GM12801 (cell line): ENCODE data around the gene CSNK1E.

Experiments
- TF ChIP-seq, protein P1 (sequence below): IDR thresholded peaks from one replicate; pipeline ENCODE4 v1.5.1; 2011; ENCODE audit warnings: control low read depth; ENCODE audit not compliant: insufficient read length; ENCODE audit errors: extremely low read depth

The CSNK1E gene

DNA sequence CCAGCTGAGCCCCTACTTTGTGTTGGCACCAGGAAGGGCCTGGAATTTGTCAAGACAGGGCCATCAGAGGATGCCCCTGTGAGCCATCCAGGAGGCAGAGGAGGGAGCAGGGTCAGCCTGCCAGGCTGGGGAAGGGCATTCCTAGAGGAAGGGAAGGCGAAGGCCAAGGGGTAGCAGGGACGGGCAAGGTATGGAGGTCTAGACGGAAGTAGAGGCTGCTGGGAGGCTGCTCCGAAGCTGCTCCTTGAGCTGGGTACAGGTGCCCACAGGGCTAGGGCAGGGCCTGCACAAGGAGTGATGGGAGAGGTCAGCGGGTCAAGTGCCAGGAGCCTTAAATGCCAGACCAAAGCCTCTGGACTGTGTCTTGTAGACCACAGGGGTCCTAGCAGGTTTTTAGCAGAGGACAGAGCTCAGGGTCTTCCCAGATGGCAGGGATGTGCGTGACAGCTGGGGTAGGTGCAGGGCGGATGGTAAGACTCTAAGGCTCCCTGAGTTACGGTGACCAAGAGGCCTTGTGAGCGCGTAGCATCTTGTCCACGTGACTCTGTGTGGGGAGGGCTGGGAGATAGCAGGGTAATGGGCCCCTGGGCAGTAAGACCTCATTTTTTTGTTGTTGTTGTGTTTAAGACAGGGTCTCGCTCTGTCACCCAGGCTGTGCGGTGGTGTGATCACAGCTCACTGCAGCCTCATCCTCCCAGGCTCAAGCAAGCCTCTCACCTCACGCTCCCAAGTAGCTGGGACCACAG is 31.7 kb upstream of the CSNK1E start:
- TF ChIP-seq, protein P1, sequence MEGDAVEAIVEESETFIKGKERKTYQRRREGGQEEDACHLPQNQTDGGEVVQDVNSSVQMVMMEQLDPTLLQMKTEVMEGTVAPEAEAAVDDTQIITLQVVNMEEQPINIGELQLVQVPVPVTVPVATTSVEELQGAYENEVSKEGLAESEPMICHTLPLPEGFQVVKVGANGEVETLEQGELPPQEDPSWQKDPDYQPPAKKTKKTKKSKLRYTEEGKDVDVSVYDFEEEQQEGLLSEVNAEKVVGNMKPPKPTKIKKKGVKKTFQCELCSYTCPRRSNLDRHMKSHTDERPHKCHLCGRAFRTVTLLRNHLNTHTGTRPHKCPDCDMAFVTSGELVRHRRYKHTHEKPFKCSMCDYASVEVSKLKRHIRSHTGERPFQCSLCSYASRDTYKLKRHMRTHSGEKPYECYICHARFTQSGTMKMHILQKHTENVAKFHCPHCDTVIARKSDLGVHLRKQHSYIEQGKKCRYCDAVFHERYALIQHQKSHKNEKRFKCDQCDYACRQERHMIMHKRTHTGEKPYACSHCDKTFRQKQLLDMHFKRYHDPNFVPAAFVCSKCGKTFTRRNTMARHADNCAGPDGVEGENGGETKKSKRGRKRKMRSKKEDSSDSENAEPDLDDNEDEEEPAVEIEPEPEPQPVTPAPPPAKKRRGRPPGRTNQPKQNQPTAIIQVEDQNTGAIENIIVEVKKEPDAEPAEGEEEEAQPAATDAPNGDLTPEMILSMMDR: no peak

DNA sequence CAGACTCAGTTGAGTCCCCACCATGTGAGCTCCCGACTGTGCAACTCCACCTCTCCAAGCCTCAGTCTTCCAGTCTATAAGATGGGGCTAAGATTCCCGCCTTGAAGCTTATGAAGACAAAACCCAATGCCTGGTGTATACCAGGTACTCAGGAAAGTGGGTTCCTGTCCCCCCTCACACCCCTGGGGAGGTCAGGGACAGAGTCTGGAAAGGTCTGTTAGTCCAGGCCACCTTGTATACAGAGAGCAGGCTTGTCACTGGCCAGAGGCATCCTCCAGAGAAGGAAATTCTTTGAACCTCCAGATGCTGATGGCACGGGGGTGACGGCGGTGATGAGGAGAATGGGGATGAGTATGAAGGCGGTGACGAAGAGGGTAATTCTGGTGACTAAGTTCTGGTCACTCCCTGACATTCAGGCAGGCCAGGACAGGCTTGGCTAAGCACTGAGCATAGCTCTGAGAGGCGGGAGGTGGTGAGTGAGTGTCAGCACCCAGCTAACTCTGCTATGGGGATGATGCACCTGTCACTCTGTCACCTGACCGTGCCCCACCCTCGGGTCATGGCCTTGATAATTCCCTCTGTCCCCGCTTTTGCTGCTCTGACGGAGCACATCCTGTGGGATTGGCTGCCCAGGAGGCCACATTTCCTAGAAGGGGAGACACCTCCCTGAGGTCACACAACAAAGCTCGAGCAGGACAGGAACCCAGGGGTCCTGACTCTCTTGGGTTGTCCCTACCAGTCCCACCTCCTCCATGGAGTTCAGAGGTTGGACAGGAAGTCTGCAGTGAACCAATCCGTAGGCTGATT is 30.9 kb upstream of the CSNK1E start:
- TF ChIP-seq, protein P1: no peak

DNA sequence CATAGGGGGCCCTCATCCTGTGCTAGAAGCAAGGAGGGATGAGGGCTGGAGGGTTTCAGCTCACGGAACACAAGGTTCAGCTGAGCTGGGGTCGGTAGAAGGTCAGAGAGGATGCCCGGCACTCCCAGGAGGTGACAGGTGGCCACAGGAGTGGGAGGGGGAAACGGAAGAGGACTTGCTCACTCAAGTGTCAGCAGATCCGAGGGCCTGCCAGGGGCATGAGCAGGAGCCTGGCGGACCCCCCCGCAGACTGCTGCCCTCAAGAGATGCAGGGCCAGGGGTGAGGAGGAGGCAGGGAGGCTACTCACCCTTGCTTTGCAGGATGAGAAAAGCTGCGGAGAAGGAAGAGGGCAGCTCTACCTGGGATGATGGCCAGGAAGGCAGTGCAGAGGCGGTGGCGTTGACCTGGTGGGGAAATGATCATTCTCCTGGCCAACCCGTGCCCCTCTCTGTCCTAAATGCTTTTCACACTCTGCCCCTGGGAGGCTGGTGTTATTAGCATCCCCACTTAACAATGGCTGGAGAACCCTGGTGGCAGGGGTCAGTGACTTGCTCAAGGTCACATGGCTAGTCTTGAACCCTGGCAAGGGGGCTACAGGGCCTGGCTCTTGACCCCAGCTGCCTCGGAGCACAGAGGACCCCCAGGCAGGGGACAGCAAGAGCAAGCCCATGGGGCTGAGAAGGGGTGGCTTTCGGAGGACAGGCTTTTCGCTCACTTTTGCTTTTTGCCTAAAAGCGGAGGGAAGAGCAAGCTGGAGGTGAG is 30.1 kb upstream of the CSNK1E start:
- TF ChIP-seq, protein P1: no peak

DNA sequence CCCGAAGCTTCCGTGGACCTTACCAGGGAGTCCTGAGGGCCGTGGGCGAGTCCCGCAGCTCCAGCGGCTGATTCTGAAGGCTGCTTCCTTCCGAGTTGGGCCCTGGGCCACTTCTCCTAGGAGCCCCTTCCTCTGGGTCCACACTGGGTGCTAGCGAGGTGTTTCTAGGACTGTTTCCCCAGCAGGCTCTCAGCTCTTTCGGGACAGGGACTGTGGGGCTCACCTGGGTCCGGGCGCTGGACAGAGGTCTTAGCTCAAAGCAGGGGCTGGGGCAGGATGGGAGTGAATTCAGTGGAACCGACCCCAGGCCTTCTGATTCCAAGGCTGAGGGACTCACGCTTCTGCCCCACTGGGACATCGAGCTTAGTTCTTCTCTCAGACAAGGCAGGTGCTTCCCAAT is 29.3 kb upstream of the CSNK1E start:
- TF ChIP-seq, protein P1: no peak

DNA sequence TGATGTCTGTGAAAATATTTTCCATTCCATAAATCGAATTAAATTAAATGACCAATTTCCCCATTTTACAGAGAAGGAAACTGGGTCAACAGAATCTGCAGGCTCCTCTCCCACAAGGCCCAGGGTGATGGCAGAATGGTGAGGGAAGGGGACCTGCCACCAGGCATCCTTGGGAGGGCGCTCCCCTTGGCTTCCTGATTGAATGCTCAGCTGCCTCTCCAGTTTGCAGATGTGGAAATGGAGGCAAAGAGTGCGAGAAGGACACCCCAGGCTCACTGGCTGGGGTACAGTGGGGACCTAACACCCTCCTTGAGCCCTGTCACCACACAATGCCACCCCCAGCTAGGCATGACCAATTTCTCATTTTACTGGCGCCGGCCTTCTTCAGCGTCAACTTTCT is 28.5 kb upstream of the CSNK1E start:
- TF ChIP-seq, protein P1: no peak

DNA sequence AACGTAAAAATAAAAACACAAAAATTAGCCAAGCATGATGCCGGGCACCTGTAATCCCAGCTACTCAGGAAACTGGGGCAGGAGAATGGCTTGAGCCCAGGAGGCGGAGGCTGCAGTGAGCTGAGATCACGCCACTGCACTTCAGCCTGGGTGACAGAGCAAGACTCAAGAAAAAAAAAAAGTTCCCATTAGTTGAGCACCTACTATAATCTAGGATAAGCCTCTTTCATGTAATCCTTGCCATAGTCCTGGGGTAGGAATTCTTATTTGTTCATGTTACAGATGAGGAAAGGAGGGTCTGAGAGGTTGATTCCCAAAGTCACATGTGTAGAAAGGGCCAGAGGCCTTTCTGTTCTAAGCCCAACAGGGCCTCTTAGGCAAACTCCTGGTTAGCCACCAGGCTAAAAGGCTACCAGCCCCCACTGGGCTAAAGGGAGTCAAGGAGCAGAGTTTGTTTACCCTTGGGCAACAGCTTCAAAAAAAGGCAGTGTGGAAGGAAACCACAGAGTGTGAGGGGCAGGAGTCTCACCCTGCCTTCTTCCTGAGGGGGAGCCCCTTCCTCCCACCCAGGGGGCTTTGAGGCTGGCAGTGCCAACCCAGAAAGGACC is 21.6 kb upstream of the CSNK1E start:
- TF ChIP-seq, protein P1: no peak

DNA sequence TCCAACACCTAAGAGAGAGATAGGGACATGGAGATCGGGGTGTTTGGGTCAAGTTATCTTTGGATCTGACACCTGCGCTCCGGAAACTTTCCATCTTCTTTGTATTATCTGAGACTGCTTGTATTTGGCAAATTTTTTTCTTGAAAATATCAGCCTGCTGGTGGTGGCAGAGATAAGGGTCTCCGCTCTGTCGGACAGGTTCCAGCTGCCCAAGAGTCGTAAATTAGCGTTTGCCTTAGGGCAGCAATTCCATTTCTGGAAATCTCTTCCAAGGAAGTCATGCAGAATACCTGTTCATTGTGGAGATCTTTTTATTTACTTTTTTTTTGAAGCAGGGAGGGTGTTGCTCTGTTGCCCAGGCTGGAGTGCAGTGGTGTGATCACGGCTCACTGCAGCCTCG is 19.5 kb upstream of the CSNK1E start:
- TF ChIP-seq, protein P1: no peak
